ENCODE data around the gene METTL3.

- TF ChIP-seq CTCF (IDR thresholded peaks at IDR 0.05 in 4 of 5, conservative IDR thresholded peaks at IDR 0.05 in 1 of 5) (no peak), POLR2A (IDR thresholded peaks at IDR 0.05) (no peak)
Measured at GRCh38 chr14:21503376-21503775, 7.8 kb downstream of the METTL3 start.

Data from gastrocnemius medialis (tissue), 4 donors.